Cardiac fibroblast (primary cell): ENCODE measurements around the gene PSRC1.

ENCODE experiments used
- DNase-seq, 2 donors: peaks; one replicate each; pipeline versions ENCODE4 v3.0.0 to v3.0.0-alpha.2; 2010; ENCODE audit warnings: low read depth in 2 of 2
- H3K4me3 ChIP-seq, 2 donors: replicated peaks in 1 of 2; 1 replicate in 1 of 2; 2 replicates in 1 of 2; pipeline ENCODE4 v1.5.1; 2011; ENCODE audit warnings: low read depth in 2 of 2, low read length in 2 of 2, mild to moderate bottlenecking in 2 of 2, moderate library complexity in 1 of 2
- CTCF ChIP-seq: IDR thresholded peaks from one replicate; pipeline ENCODE4 v1.5.1; 2011; ENCODE audit warnings: low read depth, mild to moderate bottlenecking, low read length, inconsistent platforms

PSRC1 gene

GRCh38 chr1:109271458-109271857 lies 11.5 kb downstream of the PSRC1 start:
- no peak overlapping the region for H3K4me3 ChIP-seq
- no peak for DNase-seq
- TF ChIP-seq CTCF = no peak

- no peak for DNase-seq
- no peak overlapping the region for H3K4me3 ChIP-seq
- TF ChIP-seq CTCF = no peak
These were observed 12.2 kb downstream of the PSRC1 start for GRCh38 chr1:109270623-109271317.

GRCh38 chr1:109269981-109270622 lies 12.8 kb downstream of the PSRC1 start:
- DNase-seq = no peak
- no peak for TF ChIP-seq CTCF
- no peak overlapping the region for H3K4me3 ChIP-seq

DNA sequence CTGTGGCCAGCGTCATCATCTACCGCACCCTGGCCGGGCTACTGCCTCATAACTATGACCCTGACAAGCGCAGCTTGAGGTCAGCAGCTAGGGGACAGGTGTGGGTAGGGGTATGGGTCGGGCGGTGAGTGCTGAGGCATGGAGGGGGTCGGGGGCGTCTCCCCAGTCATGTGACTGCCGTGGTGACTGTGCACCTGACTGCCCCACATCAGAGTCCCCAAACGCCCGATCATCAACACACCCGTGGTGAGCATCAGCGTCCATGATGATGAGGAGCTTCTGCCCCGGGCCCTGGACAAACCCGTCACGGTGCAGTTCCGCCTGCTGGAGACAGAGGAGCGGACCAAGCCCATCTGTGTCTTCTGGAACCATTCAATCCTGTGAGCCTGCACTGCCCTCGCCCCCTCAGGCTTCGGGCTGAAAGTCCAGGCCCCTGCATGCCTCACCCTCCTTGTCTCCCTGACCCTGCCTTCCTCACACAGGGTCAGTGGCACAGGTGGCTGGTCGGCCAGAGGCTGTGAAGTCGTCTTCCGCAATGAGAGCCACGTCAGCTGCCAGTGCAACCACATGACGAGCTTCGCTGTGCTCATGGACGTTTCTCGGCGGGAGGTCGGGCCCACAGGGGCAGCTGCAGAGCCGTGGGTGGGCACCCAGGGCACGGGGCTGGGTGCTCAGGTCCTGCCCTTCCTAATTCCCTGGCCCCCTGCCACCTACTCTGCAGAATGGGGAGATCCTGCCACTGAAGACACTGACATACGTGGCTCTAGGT lies 13.5 kb downstream of the PSRC1 start:
- H3K4me3 ChIP-seq = no peak overlapping the region
- TF ChIP-seq CTCF = no peak

DNA sequence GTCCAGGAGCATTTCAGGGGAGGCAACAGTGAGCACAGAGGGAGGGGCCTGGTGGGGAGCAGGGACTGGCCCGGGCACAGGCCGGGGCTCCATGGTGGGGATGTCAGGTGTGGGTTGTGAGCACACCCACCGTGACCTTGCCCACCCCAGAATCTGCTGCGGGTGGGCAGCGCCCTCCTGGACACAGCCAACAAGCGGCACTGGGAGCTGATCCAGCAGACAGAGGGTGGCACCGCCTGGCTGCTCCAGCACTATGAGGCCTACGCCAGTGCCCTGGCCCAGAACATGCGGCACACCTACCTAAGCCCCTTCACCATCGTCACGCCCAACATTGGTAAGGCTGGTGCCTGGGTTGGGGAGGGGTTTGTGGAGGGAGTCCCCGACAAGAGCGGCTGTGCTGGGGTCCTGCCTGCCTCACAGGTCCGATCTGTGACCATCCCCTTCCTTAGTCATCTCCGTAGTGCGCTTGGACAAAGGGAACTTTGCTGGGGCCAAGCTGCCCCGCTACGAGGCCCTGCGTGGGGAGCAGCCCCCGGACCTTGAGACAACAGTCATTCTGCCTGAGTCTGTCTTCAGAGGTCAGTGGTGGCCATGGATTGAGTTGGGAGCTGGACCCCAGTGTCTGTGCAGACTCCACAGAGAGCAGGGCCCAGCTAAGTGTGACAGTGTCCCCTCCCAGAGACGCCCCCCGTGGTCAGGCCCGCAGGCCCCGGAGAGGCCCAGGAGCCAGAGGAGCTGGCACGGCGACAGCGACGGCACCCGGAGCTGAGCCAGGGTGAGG lies 14.3 kb downstream of the PSRC1 start:
- H3K4me3 ChIP-seq = no peak overlapping the region
- no peak for TF ChIP-seq CTCF
- DNase-seq = no peak

More for the DNA sequence above, 13.5 kb downstream of the PSRC1 start:
- no peak for DNase-seq

DNA sequence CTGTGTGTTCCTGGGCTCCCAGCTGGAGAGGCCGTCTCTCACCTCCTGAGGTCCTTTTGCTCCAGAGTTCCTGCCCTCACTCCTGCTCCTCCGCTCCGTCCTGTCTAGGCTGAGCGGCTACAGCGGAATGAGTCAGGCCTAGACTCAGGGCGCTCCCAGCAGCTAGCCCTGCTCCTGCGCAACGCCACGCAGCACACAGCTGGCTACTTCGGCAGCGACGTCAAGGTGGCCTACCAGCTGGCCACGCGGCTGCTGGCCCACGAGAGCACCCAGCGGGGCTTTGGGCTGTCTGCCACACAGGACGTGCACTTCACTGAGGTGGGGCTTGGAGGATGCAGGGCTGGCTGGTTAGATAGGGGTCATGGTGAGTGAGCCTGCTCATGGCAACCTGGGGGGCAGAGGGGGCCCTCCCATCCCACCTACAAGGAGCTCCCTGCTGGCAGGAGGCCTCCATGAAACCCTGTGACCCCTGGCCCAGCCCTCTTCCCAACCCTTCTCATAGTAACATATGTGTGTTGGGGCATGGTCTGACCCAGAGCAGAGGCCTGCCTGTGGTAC lies 15.1 kb downstream of the PSRC1 start:
- TF ChIP-seq CTCF = no peak
- DNase-seq = no peak
- H3K4me3 ChIP-seq = no peak overlapping the region
